DND-41 (cell line): ENCODE measurements around the gene SP140.
"Not testable (repeated sequence)": the region's sequence is repeated elsewhere in the genome, so short reads cannot be mapped to it uniquely, and the experiment has no call there.

Source experiments
- EZH2 ChIP-seq: IDR thresholded peaks from 3 replicates; pipeline ENCODE4 v1.6.1; 2012; ENCODE audit warnings: borderline replicate concordance, low read depth, mild to moderate bottlenecking, moderate library complexity, low read length, inconsistent platforms; ENCODE audit not compliant: severe bottlenecking
- TF ChIP-seq, protein P1 (sequence below): IDR thresholded peaks from 2 replicates; pipeline ENCODE4 v1.5.1; 2012; ENCODE audit warnings: borderline replicate concordance, low read length, moderate library complexity, mild to moderate bottlenecking; ENCODE audit not compliant: poor library complexity, severe bottlenecking; ENCODE audit errors: extremely low read depth

DNA sequence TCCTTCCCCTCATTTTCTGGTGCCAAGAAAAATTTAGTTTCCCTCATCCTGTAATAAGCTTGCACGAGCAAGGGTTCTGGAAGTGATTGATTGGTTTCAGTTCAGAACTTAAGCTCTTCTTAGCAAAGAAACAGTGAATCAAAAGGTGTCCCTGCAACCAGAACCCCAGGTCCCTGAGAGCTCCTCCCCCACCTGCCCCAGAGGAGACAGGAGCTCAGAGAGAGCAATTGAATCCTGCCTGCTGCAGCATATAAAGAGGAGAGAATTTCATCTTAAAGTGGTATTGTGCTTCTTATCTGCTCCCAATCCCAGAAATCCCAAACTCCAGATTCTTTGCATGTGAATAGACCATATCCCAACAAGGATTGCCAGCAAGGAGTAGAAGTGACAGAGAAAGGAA is 86.1 kb downstream of the SP140 start:
- TF ChIP-seq, protein P1, sequence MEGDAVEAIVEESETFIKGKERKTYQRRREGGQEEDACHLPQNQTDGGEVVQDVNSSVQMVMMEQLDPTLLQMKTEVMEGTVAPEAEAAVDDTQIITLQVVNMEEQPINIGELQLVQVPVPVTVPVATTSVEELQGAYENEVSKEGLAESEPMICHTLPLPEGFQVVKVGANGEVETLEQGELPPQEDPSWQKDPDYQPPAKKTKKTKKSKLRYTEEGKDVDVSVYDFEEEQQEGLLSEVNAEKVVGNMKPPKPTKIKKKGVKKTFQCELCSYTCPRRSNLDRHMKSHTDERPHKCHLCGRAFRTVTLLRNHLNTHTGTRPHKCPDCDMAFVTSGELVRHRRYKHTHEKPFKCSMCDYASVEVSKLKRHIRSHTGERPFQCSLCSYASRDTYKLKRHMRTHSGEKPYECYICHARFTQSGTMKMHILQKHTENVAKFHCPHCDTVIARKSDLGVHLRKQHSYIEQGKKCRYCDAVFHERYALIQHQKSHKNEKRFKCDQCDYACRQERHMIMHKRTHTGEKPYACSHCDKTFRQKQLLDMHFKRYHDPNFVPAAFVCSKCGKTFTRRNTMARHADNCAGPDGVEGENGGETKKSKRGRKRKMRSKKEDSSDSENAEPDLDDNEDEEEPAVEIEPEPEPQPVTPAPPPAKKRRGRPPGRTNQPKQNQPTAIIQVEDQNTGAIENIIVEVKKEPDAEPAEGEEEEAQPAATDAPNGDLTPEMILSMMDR = not testable (repeated sequence)
- not testable (repeated sequence) for TF ChIP-seq EZH2
